DMS79 treated with DMSO at 0.1 percent for 48 hours (cell line): ENCODE measurements around the gene PRR29.

ENCODE experiments used
- DNase-seq: peaks from one replicate; lab custom pipeline; 2025; lab: John Stamatoyannopoulos, UW

The PRR29 gene

GRCh38 chr17:63998050-63998720 is at the start of gene PRR29:
PRR29 (plus strand) TSS chr17:63998351; CDS start chr17:63998365, 14 bp downstream.
- DNase-seq: peak; percentile 21

- no peak for DNase-seq
These were observed 49.6 kb upstream of the PRR29 start for GRCh38 chr17:63948521-63948920.

GRCh38 chr17:63949576-63950250 is 48.4 kb upstream of the PRR29 start:
- no peak for DNase-seq

GRCh38 chr17:63950940-63951907 is 46.9 kb upstream of the PRR29 start:
- DNase-seq: no peak

- DNase-seq: no peak
These were observed 43.6 kb upstream of the PRR29 start for GRCh38 chr17:63954402-63955063.

GRCh38 chr17:63955232-63955631 is 42.9 kb upstream of the PRR29 start:
- DNase-seq: no peak

GRCh38 chr17:63955791-63956190 is 42.4 kb upstream of the PRR29 start:
- DNase-seq: no peak

- DNase-seq: no peak
These were observed 41.7 kb upstream of the PRR29 start for GRCh38 chr17:63956296-63956920.

- no peak for DNase-seq
These were observed 38.1 kb upstream of the PRR29 start for GRCh38 chr17:63960006-63960405.

- no peak for DNase-seq
These were observed 37.7 kb upstream of the PRR29 start for GRCh38 chr17:63960430-63960829.

GRCh38 chr17:63961355-63962212 is 36.6 kb upstream of the PRR29 start:
- DNase-seq: no peak

- DNase-seq: no peak
These were observed 35.8 kb upstream of the PRR29 start for GRCh38 chr17:63962298-63962744.

- DNase-seq: no peak
These were observed 35.0 kb upstream of the PRR29 start for GRCh38 chr17:63963123-63963522.

GRCh38 chr17:63966646-63967264 is 31.4 kb upstream of the PRR29 start:
- no peak for DNase-seq

- DNase-seq: no peak
These were observed 30.2 kb upstream of the PRR29 start for GRCh38 chr17:63967953-63968352.

GRCh38 chr17:63969278-63969677 is 28.9 kb upstream of the PRR29 start:
- no peak for DNase-seq

GRCh38 chr17:63972796-63973195 is 25.4 kb upstream of the PRR29 start, which contains the start of gene SCN4A:
SCN4A (minus strand) TSS chr17:63972918; CDS start chr17:63972841, 77 bp downstream.
- no peak for DNase-seq

- no peak for DNase-seq
These were observed 24.9 kb upstream of the PRR29 start for GRCh38 chr17:63973247-63973646.

- no peak for DNase-seq
These were observed 24.1 kb upstream of the PRR29 start for GRCh38 chr17:63973930-63974593.
